GM19467 (cell line): Measurements from ENCODE around the gene MAP3K2.
A peak's percentile ranks its signal among the peaks of the same experiment; 100 is the strongest.

ENCODE experiments used
- ATAC-seq: cut with Tn5 transposase; IDR thresholded peaks from one replicate; pipeline ENCODE4 v1.9.1; 2021; ENCODE audit warnings: mild to moderate bottlenecking, moderate library complexity; ENCODE audit not compliant: unreplicated experiment

MAP3K2 gene

DNA sequence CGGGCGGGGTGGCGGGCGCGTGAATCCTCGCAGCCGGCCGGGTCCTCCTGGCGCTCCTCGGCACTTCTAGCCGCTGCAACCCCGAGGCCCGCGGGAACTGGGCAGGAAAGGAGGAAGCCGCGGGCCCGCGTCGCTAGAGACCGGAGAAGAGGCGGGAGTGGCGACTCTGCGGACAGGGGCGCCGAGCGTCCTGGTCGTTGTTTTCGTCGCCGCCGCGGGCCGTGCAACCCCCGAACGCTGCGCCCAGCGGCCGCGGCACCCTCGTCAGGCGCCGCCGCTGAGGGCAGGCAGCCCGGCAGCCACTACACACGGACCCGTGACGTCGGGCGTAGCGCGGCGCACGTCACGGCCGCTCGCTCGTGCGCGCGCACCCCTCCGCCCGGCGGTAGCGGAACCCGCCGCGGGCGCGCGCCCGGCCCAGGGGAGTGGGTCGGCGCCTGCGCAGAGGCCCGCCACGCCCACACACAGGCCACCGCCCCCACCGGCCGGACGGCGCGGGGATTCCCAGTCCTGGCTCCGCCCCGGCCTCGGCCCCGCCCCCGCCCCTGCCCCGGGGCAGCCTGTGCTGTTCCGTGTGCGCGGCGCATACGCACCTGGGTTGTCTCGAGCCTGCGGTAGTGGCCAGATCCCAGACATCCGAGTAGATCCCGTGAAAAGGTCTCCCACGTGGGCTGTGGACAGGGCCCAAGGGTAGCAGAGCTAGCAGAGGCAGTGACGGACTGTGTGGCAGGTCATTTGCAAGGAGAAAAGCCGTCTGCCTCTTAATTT is at the start of gene MAP3K2:
Gene MAP3K2, minus strand, starts transcription at position 321 of the 768 bp plus-strand sequence. CDS start 44,846 bp downstream, outside the sequence.
- peak; percentile 68 for ATAC-seq

DNA sequence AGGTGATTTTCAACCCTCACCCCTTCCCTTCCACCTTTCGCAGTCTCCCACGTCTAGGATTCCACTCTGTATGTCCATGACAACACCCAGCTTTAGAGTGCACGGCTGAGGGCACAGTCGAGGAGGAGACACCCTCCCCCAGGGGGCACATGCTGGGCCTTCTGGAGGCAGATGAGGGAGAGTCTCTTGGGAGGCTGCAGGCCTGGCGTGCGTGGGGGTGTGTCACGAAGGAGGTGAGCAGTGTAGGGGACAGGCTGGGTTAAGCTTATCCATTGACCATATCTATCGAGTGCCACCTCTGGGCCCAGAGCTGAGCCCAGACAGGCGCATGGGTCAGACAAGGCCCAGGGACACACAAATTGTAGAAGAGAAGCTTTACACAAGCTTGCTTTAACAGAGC is 49.3 kb upstream of the MAP3K2 start:
- ATAC-seq = no peak

DNA sequence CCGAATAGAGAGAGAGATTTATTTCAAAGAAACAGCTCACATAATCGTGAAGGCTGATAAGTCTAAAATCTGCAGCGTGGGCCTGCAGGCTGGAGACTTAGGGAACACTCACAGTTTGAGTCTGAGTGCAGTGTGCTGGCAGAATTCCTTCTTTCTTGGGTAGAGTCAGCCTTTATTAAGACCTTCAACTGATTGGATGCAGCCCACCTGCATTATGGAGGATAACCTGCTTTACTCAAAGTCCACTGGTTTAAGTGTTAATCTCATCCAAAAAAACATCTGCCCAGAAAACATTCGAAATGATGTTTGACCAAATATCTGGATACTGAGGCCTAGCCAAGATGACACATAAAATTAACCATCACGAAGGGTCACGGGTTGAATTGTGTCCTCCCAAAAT is 46.7 kb upstream of the MAP3K2 start:
- ATAC-seq = no peak

GRCh38 chr2:127431408-127432023 is 43.7 kb upstream of the MAP3K2 start:
- no peak for ATAC-seq

DNA sequence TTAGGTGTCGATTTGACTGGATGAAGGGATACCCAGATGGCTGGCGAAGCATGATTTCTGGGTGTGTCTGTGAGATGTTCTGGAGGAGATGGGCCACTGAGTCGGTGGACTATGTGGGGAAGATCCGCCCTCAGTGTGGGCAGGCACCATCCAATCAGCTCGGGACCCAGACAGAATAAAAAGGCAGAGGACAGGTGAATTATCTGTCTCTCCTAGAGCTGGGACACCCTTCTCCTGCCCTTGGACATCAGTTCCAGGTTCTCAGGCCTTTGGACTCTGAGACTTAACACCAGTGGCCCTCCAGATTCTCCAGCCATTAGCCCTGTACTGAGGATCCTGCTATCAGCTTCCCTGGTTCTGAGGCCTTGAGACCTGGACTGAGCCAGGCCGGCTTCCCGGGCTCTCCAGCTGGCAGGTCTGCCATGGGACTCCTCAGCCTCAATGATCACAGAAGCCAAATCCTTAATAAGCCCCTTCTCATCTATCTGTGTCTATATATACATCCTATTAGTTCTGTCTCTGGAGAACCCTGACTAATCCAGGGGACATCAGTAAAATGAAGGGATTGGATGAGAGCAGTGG is 42.2 kb upstream of the MAP3K2 start:
- ATAC-seq = no peak

DNA sequence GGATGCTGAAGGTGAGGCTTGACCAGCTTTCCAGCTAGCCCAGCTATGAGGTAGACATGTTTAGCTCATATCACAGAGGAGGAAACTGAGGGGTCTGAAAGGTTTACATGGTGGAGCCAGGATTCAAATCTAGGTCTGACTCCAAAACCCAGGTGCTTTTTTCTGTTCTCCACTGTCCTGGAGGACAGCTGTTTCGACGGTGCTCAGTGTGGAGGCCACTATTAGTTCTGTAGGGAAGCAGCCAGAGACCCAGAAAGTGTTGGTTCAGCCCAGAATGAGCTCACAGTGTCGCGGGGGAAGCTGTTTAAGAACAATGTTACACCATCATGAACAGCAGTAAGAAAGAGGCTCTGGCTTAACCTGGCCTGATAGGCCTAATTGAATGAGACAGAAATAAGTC is 41.5 kb upstream of the MAP3K2 start:
- ATAC-seq = no peak

DNA sequence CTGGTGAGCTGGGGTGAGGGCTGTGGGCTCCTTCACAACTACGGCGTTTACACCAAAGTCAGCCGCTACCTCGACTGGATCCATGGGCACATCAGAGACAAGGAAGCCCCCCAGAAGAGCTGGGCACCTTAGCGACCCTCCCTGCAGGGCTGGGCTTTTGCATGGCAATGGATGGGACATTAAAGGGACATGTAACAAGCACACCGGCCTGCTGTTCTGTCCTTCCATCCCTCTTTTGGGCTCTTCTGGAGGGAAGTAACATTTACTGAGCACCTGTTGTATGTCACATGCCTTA is 41.0 kb upstream of the MAP3K2 start:
- no peak for ATAC-seq

DNA sequence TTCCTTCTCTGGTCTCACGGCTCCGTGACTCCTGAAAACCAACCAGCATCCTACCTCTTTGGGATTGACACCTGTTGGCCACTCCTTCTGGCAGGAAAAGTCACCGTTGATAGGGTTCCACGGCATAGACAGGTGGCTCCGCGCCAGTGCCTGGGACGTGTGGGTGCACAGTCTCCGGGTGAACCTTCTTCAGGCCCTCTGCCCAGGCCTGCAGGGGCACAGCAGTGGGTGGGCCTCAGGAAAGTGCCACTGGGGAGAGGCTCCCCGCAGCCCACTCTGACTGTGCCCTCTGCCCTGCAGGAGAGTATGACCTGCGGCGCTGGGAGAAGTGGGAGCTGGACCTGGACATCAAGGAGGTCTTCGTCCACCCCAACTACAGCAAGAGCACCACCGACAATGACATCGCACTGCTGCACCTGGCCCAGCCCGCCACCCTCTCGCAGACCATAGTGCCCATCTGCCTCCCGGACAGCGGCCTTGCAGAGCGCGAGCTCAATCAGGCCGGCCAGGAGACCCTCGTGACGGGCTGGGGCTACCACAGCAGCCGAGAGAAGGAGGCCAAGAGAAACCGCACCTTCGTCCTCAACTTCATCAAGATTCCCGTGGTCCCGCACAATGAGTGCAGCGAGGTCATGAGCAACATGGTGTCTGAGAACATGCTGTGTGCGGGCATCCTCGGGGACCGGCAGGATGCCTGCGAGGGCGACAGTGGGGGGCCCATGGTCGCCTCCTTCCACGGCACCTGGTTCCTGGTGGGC is 40.5 kb upstream of the MAP3K2 start:
- ATAC-seq = no peak

- ATAC-seq = no peak
Observed at GRCh38 chr2:127427376-127428056, 39.7 kb upstream of the MAP3K2 start.

DNA sequence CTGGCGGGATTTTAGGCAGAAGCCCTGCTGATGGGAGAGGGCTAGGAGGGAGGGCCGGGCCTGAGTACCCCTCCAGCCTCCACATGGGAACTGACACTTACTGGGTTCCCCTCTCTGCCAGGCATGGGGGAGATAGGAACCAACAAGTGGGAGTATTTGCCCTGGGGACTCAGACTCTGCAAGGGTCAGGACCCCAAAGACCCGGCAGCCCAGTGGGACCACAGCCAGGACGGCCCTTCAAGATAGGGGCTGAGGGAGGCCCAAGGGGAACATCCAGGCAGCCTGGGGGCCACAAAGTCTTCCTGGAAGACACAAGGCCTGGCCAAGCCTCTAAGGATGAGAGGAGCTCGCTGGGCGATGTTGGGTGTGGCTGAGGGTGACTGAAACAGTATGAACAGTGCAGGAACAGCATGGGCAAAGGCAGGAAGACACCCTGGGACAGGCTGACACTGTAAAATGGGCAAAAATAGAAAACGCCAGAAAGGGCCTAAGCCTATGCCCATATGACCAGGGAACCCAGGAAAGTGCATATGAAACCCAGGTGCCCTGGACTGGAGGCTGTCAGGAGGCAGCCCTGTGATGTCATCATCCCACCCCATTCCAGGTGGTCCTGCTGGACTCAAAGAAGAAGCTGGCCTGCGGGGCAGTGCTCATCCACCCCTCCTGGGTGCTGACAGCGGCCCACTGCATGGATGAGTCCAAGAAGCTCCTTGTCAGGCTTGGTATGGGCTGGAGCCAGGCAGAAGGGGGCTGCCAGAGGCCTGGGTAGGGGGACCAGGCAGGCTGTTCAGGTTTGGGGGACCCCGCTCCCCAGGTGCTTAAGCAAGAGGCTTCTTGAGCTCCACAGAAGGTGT is 39.0 kb upstream of the MAP3K2 start:
- no peak for ATAC-seq

DNA sequence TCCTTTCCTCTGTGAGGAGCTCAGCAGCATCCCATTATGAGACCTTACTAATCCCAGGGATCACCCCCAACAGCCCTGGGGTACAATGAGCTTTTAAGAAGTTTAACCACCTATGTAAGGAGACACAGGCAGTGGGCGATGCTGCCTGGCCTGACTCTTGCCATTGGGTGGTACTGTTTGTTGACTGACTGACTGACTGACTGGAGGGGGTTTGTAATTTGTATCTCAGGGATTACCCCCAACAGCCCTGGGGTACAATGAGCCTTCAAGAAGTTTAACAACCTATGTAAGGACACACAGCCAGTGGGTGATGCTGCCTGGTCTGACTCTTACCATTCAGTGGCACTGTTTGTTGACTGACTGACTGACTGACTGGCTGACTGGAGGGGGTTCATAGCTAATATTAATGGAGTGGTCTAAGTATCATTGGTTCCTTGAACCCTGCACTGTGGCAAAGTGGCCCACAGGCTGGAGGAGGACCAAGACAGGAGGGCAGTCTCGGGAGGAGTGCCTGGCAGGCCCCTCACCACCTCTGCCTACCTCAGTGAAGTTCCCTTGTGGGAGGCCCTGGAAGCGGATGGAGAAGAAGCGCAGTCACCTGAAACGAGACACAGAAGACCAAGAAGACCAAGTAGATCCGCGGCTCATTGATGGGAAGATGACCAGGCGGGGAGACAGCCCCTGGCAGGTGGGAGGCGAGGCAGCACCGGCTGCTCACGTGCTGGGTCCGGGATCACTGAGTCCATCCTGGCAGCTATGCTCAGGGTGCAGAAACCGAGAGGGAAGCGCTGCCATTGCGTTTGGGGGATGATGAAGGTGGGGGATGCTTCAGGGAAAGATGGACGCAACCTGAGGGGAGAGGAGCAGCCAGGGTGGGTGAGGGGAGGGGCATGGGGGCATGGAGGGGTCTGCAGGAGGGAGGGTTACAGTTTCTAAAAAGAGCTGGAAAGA is 38.0 kb upstream of the MAP3K2 start:
- ATAC-seq = no peak

DNA sequence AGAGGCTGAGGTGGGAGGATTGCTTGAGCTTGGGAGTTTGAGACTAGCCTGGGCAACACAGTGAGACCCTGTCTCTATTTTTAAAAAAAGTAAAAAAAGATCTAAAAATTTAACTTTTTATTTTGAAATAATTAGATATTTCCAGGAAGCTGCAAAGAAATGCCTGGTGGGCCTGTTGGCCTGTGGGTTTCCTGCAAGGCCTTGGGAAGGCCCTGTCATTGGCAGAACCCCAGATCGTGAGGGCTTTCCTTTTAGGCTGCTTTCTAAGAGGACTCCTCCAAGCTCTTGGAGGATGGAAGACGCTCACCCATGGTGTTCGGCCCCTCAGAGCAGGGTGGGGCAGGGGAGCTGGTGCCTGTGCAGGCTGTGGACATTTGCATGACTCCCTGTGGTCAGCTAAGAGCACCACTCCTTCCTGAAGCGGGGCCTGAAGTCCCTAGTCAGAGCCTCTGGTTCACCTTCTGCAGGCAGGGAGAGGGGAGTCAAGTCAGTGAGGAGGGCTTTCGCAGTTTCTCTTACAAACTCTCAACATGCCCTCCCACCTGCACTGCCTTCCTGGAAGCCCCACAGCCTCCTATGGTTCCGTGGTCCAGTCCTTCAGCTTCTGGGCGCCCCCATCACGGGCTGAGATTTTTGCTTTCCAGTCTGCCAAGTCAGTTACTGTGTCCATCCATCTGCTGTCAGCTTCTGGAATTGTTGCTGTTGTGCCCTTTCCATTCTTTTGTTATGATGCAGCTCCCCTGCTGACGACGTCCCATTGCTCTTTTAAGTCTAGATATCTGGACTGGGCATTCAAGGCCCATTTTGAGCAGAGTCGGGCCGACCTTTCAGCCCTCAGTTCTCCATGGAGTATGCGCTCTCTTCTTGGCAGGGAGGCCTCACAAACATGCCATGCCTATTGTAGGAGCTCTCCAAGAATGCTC is 37.1 kb upstream of the MAP3K2 start:
- ATAC-seq = no peak

GRCh38 chr2:127423880-127424279 is 36.1 kb upstream of the MAP3K2 start:
- no peak for ATAC-seq

DNA sequence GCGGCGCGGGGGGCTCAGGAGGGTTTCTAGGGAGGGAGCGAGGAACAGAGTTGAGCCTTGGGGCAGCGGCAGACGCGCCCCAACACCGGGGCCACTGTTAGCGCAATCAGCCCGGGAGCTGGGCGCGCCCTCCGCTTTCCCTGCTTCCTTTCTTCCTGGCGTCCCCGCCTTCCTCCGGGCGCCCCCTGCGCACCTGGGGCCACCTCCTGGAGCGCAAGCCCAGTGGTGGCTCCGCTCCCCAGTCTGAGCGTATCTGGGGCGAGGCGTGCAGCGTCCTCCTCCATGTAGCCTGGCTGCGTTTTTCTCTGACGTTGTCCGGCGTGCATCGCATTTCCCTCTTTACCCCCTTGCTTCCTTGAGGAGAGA is 35.7 kb upstream of the MAP3K2 start:
- ATAC-seq = no peak

DNA sequence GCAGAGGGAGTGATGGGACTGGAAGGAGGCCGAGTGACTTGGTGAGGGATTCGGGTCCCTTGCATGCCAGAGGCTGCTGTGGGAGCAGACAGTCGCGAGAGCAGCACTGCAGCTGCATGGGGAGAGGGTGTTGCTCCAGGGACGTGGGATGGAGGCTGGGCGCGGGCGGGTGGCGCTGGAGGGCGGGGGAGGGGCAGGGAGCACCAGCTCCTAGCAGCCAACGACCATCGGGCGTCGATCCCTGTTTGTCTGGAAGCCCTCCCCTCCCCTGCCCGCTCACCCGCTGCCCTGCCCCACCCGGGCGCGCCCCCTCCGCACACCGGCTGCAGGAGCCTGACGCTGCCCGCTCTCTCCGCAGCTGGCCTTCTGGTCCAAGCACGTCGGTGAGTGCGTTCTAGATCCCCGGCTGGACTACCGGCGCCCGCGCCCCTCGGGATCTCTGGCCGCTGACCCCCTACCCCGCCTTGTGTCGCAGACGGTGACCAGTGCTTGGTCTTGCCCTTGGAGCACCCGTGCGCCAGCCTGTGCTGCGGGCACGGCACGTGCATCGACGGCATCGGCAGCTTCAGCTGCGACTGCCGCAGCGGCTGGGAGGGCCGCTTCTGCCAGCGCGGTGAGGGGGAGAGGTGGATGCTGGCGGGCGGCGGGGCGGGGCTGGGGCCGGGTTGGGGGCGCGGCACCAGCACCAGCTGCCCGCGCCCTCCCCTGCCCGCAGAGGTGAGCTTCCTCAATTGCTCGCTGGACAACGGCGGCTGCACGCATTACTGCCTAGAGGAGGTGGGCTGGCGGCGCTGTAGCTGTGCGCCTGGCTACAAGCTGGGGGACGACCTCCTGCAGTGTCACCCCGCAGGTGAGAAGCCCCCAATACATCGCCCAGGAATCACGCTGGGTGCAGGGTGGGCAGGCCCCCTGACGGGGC is 35.0 kb upstream of the MAP3K2 start:
- ATAC-seq = no peak

GRCh38 chr2:127421871-127422558 is 34.2 kb upstream of the MAP3K2 start:
- ATAC-seq = no peak
